A673 (cell line): ENCODE results near the gene DAPK2.

Experiments
- CTCF ChIP-seq: fragments of 300-800, 200-600 bp; sonication (generic); conservative IDR thresholded peaks from 2 replicates; pipeline ENCODE4 v1.5.1; 2017; ENCODE audit warnings: low read depth, mild to moderate bottlenecking, antibody characterized with exemption, low read length, moderate library complexity, mixed read lengths
- EZH2 ChIP-seq: fragments of 200-600 bp; sonication (generic); IDR thresholded peaks from 2 replicates; pipeline ENCODE4 v1.6.1; 2017; ENCODE audit warnings: borderline replicate concordance, low read depth, mild to moderate bottlenecking, mixed read lengths, antibody characterized with exemption, low read length; ENCODE audit not compliant: poor library complexity, severe bottlenecking

GRCh38 chr15:63880744-63881143, 165.5 kb downstream of the DAPK2 start:
- TF ChIP-seq CTCF (no peak), EZH2 (no peak)
